Measurements from ENCODE around the gene GRAP2.

DNA sequence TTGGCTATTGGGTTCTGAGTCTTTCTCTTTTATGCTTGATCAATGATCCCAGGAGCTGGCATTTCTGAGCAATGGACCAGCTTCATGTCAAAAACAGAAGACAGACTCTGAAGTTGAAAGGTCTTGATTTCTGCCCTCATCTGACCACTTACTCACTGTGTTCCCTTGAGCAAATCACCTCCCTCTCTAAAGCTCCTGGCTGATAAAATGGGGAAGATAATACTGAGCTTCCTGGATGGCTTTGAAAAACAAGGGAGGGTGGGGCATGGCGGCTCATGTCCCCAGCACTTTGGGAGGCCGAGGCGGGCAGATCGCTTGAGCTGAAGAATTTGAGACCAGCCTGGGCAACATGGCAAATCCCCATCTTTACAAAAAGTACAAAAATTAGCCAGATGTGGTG lies 100.2 kb downstream of the GRAP2 start:
- TF ChIP-seq POLR2A (IDR thresholded peaks at IDR 0.05) (no peak), POLR2AphosphoS5 (IDR thresholded peaks at IDR 0.05) (no peak)
- TF ChIP-seq, protein P1, sequence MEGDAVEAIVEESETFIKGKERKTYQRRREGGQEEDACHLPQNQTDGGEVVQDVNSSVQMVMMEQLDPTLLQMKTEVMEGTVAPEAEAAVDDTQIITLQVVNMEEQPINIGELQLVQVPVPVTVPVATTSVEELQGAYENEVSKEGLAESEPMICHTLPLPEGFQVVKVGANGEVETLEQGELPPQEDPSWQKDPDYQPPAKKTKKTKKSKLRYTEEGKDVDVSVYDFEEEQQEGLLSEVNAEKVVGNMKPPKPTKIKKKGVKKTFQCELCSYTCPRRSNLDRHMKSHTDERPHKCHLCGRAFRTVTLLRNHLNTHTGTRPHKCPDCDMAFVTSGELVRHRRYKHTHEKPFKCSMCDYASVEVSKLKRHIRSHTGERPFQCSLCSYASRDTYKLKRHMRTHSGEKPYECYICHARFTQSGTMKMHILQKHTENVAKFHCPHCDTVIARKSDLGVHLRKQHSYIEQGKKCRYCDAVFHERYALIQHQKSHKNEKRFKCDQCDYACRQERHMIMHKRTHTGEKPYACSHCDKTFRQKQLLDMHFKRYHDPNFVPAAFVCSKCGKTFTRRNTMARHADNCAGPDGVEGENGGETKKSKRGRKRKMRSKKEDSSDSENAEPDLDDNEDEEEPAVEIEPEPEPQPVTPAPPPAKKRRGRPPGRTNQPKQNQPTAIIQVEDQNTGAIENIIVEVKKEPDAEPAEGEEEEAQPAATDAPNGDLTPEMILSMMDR (IDR thresholded peaks at IDR 0.05): no peak
